Measurements from ENCODE around the gene SBNO2.
A peak's percentile ranks its signal among the peaks of the same experiment; 100 is the strongest.
"Not testable (repeated sequence)": the region's sequence is repeated elsewhere in the genome, so short reads cannot be mapped to it uniquely, and the experiment has no call there.

Gene SBNO2

DNA sequence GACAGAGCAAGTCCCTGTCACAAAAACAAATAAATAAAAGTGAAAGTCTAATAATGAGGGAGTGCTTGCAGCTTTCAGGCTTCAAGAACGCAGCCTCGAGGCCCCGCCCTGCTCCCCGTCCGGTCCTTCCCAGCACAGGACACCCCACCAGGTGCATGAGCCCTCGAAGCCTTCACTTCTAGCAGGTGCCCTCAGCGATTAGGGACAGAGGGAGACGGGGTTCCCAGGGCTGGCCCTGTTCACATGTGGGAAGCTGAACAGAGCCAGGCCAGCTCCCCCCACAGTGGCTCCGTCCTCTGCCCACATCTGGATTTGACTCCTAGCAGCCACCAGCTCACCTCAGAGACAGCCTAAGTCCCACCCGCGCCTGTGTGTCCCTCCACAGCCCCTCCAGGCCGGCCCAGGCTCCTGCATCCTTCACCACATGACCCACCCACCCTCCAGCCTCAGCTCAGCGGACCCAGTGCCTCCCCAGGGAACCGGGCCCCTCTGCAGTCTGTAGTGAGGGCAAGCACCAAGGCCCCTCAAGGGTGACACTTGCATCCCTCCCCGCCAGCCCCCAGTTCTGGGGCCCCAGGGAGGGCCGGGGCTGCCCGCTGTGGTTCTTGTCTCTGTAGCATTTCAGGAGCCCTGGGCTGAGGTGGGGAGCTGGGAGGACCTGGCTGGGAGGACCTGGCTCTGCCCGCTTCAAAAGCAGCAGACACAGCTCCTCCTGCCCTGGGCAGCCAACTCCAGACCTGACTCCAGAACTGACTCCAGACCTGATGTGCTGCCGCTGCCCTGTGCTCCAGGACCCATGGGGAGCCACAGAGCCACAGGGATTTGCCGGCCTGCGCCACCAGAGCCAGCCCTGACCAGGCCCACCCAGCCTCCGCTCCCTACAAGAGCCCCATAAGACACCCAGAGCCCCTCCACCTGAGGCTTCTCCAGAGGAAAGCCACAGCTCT, 43.0 kb downstream of the SBNO2 start:
- Histone ChIP-seq H3K9ac (ENCODE audit: low read length) (peak overlapping the region; percentile 76), H3K4me1 (ENCODE audit: control insufficient read depth, insufficient read depth, low read length) (peaks cover 49% of the 10 kb centered on the region), H3K27me3 (ENCODE audit: control insufficient read depth, insufficient read depth, low read length) (no peaks in the 10 kb centered on the region), H3K36me3 (ENCODE audit: control insufficient read depth, insufficient read depth, low read length) (no peaks in the 10 kb centered on the region), H3K9me3 (ENCODE audit: control insufficient read depth, low read length) (no peaks in the 10 kb centered on the region), H3K4me3 (ENCODE audit: low read length) (peak overlapping the region; percentile 56)

GRCh38 chr19:1129535-1129934, 44.5 kb downstream of the SBNO2 start:
- peaks cover 40% of the 10 kb centered on the region for H3K4me1 ChIP-seq (ENCODE audit: control insufficient read depth, insufficient read depth, low read length)
- no peaks in the 10 kb centered on the region for H3K27me3 ChIP-seq (ENCODE audit: control insufficient read depth, insufficient read depth, low read length)
- peaks cover 3% of the 10 kb centered on the region for H3K36me3 ChIP-seq (ENCODE audit: control insufficient read depth, insufficient read depth, low read length)
- no peaks in the 10 kb centered on the region for H3K9me3 ChIP-seq (ENCODE audit: control insufficient read depth, low read length)
- no peak overlapping the region for H3K4me3 ChIP-seq (ENCODE audit: low read length)
- no peak overlapping the region for H3K9ac ChIP-seq (ENCODE audit: low read length)

DNA sequence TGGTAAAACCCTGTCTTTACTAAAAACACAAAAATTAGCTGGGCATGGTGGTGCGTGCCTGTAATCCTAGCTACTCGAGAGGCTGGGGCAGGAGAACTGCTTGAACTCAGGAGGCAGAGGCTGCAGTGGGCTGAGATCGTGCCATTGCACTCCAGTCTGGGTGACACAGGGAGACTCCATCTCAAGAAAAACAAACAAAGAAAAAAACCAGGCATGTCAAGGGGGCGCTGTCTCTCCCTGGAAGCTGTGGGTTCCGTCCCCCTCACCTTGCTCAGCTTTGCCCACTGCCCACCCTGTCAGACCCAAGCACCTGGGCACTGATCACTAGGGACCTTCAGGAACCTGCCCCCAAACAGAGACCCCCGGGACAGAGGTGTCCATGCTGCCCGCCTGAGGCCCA, 45.0 kb downstream of the SBNO2 start:
- H3K9me3 ChIP-seq (ENCODE audit: control insufficient read depth, low read length); H3K9ac ChIP-seq (ENCODE audit: low read length); H3K27me3 ChIP-seq (ENCODE audit: control insufficient read depth, insufficient read depth, low read length); H3K4me3 ChIP-seq (ENCODE audit: low read length); H3K36me3 ChIP-seq (ENCODE audit: control insufficient read depth, insufficient read depth, low read length): not testable (repeated sequence)
- H3K4me1 ChIP-seq (ENCODE audit: control insufficient read depth, insufficient read depth, low read length): peaks cover 37% of the 10 kb centered on the region

DNA sequence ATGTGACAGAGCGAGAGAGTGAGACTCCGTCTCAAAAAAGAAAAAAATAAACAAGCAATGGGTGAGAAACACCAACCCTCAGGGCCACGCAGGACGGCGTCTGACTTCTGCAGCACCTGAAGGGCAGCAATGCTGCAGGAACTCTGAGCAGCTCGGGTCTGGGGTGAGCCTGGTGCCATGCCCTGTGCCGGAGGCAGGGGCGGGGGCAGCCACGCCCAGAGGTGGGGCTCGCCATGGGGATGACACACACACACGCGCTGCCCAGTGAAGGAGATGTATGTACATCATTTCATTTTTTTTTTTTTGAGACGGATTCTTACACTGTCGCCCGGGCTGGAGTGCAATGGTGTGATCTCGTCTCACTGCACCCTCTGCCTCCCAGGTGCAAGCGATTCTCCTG, 46.0 kb downstream of the SBNO2 start:
- Histone ChIP-seq H3K4me1 (ENCODE audit: control insufficient read depth, insufficient read depth, low read length) (peaks cover 37% of the 10 kb centered on the region), H3K27me3 (ENCODE audit: control insufficient read depth, insufficient read depth, low read length) (no peaks in the 10 kb centered on the region), H3K9ac (ENCODE audit: low read length) (no peak overlapping the region), H3K9me3 (ENCODE audit: control insufficient read depth, low read length) (no peaks in the 10 kb centered on the region), H3K4me3 (ENCODE audit: low read length) (no peak overlapping the region), H3K36me3 (ENCODE audit: control insufficient read depth, insufficient read depth, low read length) (peaks cover 14% of the 10 kb centered on the region)

DNA sequence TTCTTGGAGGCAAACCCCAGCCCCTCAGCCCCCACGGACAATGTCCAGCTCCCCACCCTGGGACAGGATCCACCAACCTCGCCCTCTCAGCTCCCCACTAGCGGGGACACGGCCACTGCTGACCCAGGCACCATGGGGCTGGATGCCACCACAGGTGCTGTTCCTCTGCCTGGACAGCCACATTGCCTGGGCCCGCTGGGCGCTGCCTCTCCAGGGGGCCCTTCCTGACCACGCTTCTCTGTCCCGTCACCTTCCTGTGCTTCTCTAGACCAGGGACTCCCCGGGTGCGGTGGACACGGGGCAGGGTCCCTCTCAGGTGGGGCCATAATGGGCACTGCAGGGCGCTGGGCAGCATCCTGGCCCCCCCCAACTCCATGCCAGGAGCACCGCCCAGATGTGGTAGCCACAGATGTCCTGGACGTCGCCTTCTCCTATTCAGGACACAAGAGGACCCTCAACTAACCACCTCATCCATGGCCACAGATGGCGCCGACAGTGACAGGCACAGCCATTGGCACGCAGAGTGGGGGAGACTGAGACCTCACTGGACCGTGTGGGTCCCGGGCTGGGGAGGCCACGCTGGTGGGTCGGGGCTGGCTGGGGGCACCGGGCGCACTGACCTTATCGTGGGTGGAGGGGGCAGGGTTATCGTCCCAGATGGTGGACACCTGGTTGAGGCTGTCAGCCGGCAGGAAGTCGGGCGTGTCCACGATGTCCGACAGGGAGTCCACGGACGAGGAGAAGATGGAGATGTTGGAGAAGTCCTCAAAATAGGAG, 46.9 kb downstream of the SBNO2 start:
- Histone ChIP-seq H3K27me3 (ENCODE audit: control insufficient read depth, insufficient read depth, low read length) (no peaks in the 10 kb centered on the region), H3K9me3 (ENCODE audit: control insufficient read depth, low read length) (no peaks in the 10 kb centered on the region), H3K4me3 (ENCODE audit: low read length) (no peak overlapping the region), H3K4me1 (ENCODE audit: control insufficient read depth, insufficient read depth, low read length) (peaks cover 33% of the 10 kb centered on the region), H3K9ac (ENCODE audit: low read length) (no peak overlapping the region), H3K36me3 (ENCODE audit: control insufficient read depth, insufficient read depth, low read length) (peaks cover 14% of the 10 kb centered on the region)

GRCh38 chr19:1125601-1126467, 48.2 kb downstream of the SBNO2 start:
- H3K4me3 ChIP-seq (ENCODE audit: low read length): no peak overlapping the region
- H3K9me3 ChIP-seq (ENCODE audit: control insufficient read depth, low read length): no peaks in the 10 kb centered on the region
- peaks cover 21% of the 10 kb centered on the region for H3K4me1 ChIP-seq (ENCODE audit: control insufficient read depth, insufficient read depth, low read length)
- peaks cover 25% of the 10 kb centered on the region for H3K36me3 ChIP-seq (ENCODE audit: control insufficient read depth, insufficient read depth, low read length)
- no peaks in the 10 kb centered on the region for H3K27me3 ChIP-seq (ENCODE audit: control insufficient read depth, insufficient read depth, low read length)
- H3K9ac ChIP-seq (ENCODE audit: low read length): no peak overlapping the region

DNA sequence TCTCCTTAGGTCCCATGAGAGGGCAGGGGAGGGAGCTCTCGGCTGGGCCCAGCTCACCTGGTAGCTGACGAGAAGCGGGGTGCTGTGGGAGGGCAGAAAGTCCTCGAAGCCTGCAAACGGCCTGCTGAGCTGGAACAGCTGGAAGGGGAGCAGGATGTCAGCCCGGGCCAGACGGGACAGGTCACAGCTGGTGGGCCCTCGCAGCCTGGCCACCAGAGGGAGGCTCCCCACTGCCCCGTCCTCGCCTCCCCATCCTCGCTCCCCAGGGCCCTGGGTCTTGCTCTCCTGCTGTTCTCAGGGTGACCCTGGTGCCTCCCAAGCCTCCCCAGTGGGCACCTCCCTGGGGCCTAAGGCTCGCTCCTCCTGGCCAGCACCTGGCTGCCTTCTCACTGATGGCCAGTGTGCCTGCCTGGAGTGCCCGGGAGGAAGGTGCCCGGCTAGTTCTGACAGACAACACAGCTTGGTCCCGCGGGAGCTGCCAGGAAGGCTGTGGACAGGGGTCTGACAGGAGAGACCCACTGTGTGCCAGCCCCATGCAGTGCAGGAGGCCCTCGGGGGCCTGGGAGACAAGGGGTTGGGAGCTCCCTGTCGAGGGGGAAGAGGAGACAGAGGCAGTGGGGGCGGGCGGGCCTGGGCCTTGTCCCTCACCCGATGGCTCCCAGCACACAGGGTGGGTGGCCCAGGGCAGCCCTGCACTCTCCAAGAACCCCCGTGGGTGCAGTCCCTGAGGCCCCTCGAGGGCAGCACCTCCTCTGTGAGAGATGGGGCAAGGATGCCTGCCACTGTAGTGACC, 50.0 kb downstream of the SBNO2 start:
- H3K4me3 ChIP-seq (ENCODE audit: low read length): no peak overlapping the region
- H3K4me1 ChIP-seq (ENCODE audit: control insufficient read depth, insufficient read depth, low read length): peaks cover 14% of the 10 kb centered on the region
- H3K9ac ChIP-seq (ENCODE audit: low read length): no peak overlapping the region
- H3K36me3 ChIP-seq (ENCODE audit: control insufficient read depth, insufficient read depth, low read length): peaks cover 25% of the 10 kb centered on the region
- H3K27me3 ChIP-seq (ENCODE audit: control insufficient read depth, insufficient read depth, low read length): no peaks in the 10 kb centered on the region
- no peaks in the 10 kb centered on the region for H3K9me3 ChIP-seq (ENCODE audit: control insufficient read depth, low read length)

DNA sequence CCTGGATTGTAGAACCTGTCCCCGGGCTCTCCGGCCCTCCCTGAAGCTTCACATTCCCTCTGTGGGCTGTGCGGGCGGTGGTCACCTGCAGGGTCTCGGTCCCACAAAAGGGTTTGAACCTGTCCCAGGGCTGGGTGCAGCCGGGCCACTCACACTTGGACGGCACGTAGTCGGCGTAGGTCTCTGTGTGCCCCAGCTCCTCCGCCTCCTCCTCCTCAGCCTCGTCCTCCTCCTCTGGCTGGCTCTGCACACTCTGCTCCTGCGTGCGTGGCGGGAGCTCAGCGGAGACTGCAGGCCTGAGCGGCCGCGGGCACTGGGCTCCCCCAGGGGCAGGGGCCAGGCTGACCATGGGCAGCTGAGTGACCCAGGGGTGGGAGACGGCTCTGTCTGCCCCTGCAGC, 50.7 kb downstream of the SBNO2 start:
- peaks cover 25% of the 10 kb centered on the region for H3K36me3 ChIP-seq (ENCODE audit: control insufficient read depth, insufficient read depth, low read length)

GRCh38 chr19:1122972-1123363, 51.1 kb downstream of the SBNO2 start:
- no peak overlapping the region for H3K4me3 ChIP-seq (ENCODE audit: low read length)
- H3K27me3 ChIP-seq (ENCODE audit: control insufficient read depth, insufficient read depth, low read length): no peaks in the 10 kb centered on the region
- peaks cover 25% of the 10 kb centered on the region for H3K36me3 ChIP-seq (ENCODE audit: control insufficient read depth, insufficient read depth, low read length)
- peaks cover 14% of the 10 kb centered on the region for H3K4me1 ChIP-seq (ENCODE audit: control insufficient read depth, insufficient read depth, low read length)
- H3K9me3 ChIP-seq (ENCODE audit: control insufficient read depth, low read length): no peaks in the 10 kb centered on the region
- H3K9ac ChIP-seq (ENCODE audit: low read length): no peak overlapping the region

More for the DNA sequence above, 50.7 kb downstream of the SBNO2 start:
- no peaks in the 10 kb centered on the region for H3K27me3 ChIP-seq (ENCODE audit: control insufficient read depth, insufficient read depth, low read length)
- H3K4me1 ChIP-seq (ENCODE audit: control insufficient read depth, insufficient read depth, low read length): peaks cover 14% of the 10 kb centered on the region
- H3K9me3 ChIP-seq (ENCODE audit: control insufficient read depth, low read length): no peaks in the 10 kb centered on the region
- no peak overlapping the region for H3K4me3 ChIP-seq (ENCODE audit: low read length)
- H3K9ac ChIP-seq (ENCODE audit: low read length): no peak overlapping the region

DNA sequence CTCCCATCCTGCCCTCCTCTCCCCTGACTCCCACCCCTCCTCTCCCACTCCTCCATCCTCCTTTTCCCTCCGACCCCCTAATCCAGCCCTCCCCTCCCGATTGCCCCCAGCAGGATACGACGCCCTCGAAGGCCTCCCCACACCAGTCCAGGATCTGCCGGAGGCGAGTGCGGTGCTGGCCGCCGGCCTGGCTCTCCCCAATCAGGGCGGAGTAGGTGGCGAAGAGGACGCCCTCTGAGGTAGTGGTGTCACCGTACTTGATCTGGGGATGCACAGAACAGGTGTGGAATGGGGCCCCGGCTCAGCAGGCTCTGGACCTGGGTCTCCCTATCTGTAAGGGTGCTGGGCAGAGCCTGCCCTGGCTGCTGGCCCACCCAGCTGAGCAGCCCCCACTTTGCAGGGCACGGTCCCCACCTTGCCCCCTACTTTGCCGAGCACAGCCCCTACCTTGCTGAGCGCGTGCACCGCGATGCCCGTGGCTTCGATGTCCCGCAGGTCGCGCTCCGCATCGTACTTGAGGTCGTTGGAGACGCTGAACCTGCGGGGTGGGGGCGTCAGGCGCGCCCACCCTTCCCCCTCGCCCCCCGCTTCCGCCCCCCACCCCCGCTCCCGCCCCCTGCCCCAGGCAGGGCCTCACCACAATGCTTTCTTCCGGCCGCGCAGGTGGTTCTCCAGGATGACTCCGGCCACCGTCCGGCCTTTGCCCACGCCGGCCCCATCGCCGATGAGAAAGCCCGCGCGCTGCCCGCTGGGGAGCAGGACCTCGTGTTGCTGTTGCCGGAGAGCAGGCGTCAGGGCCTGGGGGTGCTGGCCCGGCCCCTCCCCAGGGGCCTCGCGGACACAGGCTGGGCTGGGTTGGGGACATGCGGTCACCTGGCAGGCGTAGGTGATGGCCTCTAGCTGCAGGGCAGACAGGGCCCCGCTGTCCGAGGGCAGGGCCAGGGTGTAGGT, 51.8 kb downstream of the SBNO2 start:
- no peak overlapping the region for H3K4me3 ChIP-seq (ENCODE audit: low read length)
- no peaks in the 10 kb centered on the region for H3K9me3 ChIP-seq (ENCODE audit: control insufficient read depth, low read length)
- no peak overlapping the region for H3K9ac ChIP-seq (ENCODE audit: low read length)
- H3K4me1 ChIP-seq (ENCODE audit: control insufficient read depth, insufficient read depth, low read length): peaks cover 14% of the 10 kb centered on the region
- no peaks in the 10 kb centered on the region for H3K27me3 ChIP-seq (ENCODE audit: control insufficient read depth, insufficient read depth, low read length)
- H3K36me3 ChIP-seq (ENCODE audit: control insufficient read depth, insufficient read depth, low read length): peaks cover 25% of the 10 kb centered on the region

Measured in mucosa of stomach (tissue), 1 donor.